Calu3 (cell line): ENCODE results near the gene ACTG2. TPM values are rescaled to one million over a fixed set of nuclear protein-coding genes. Genes with fewer than 3 reads are reported as not detected.
"Not testable (repeated sequence)": the region's sequence is repeated elsewhere in the genome, so short reads cannot be mapped to it uniquely, and the experiment has no call there.

Source experiments
- BruUV-seq: library from RNA; stranded (reverse); fragments of 400-500 nt; replicated peaks from 2 replicates; lab custom pipeline; 2021; lab: Mats Ljungman, UMichigan
- CTCF ChIA-PET: fragments of 300-600 bp; sonication (Branson Sonifier 250); formaldehyde crosslinking; loops from one replicate; lab custom pipeline; 2022; ENCODE audit warnings: antibody characterized with exemption; lab: Charles Lee
- DNase-seq: peaks from one replicate; pipeline ENCODE4 v3.0.0; 2022
- H3K27ac Mint-ChIP-seq: one replicate; pipeline ENCODE4 v1.8.0; 2022; ENCODE audit warnings: mixed read lengths; ENCODE audit not compliant: unreplicated experiment
- H3K27me3 Mint-ChIP-seq: one replicate; pipeline ENCODE4 v1.8.0; 2022; ENCODE audit warnings: mixed read lengths; ENCODE audit not compliant: unreplicated experiment
- H3K36me3 Mint-ChIP-seq: one replicate; pipeline ENCODE4 v1.8.0; 2022; ENCODE audit warnings: mild to moderate bottlenecking, moderate library complexity, mixed read lengths; ENCODE audit not compliant: insufficient read depth, unreplicated experiment
- H3K4me1 Mint-ChIP-seq: one replicate; pipeline ENCODE4 v1.8.0; 2022; ENCODE audit warnings: mild to moderate bottlenecking, low read depth, mixed read lengths; ENCODE audit not compliant: unreplicated experiment
- H3K4me3 Mint-ChIP-seq: one replicate; pipeline ENCODE4 v1.8.0; 2022; ENCODE audit warnings: mild to moderate bottlenecking, low read depth, moderate library complexity, mixed read lengths; ENCODE audit not compliant: unreplicated experiment
- H3K9me3 Mint-ChIP-seq: one replicate; pipeline ENCODE4 v1.8.0; 2022; ENCODE audit warnings: low read depth, mixed read lengths; ENCODE audit not compliant: unreplicated experiment
- CTCF ChIP-seq: fragments of 200-600 bp; IDR thresholded peaks from one replicate; pipeline ENCODE4 v1.8.0; 2022; ENCODE audit warnings: antibody characterized with exemption; ENCODE audit not compliant: unreplicated experiment
- intact Hi-C: fragments of 100-400 bp; cut with micrococcal nuclease; formaldehyde crosslinking; loops from one replicate; pipeline ENCODE4 v1.10.0; 2022; ENCODE audit not compliant: unreplicated experiment
- total RNA-seq: library from RNA; stranded (reverse); gene quantifications from 2 replicates; pipeline ENCODE4 v1.2.3, GENCODE V29; 2022

ACTG2 gene
- total RNA-seq, 1 experiment from 2014 or later: not detected

GRCh38 chr2:73939419-73939818 lies 46.6 kb downstream of the ACTG2 start:
- CTCF ChIA-PET: no interaction called here
- intact Hi-C loops: no loop called here
- no peak for TF ChIP-seq CTCF
- H3K9me3 Mint-ChIP-seq: no peaks in the 10 kb centered on the region
- no peaks in the 10 kb centered on the region for H3K27me3 Mint-ChIP-seq
- no peak overlapping the region for H3K4me3 Mint-ChIP-seq
- H3K4me1 Mint-ChIP-seq: peaks cover 26% of the 10 kb centered on the region
- BruUV-seq: no TSS peak
- peaks cover 34% of the 10 kb centered on the region for H3K36me3 Mint-ChIP-seq
- no peak for DNase-seq
- H3K27ac Mint-ChIP-seq: no peak overlapping the region

GRCh38 chr2:73940066-73940465 lies 47.3 kb downstream of the ACTG2 start:
- BruUV-seq, H3K27me3 Mint-ChIP-seq, H3K4me3 Mint-ChIP-seq, H3K9me3 Mint-ChIP-seq, DNase-seq, H3K27ac Mint-ChIP-seq, intact Hi-C loops: not testable (repeated sequence)
- Mint-ChIP-seq H3K36me3 (peaks cover 34% of the 10 kb centered on the region), H3K4me1 (peaks cover 31% of the 10 kb centered on the region)
- CTCF ChIA-PET: interaction anchor here (0.6 kb wide), 1 partner anchor 30 kb away, joined by 3 read pairs; no protein-coding TSS in a partner anchor

GRCh38 chr2:73942664-73943063 lies 49.9 kb downstream of the ACTG2 start:
- intact Hi-C loops: no loop called here
- no peak for TF ChIP-seq CTCF
- H3K4me3 Mint-ChIP-seq: no peak overlapping the region
- peaks cover 15% of the 10 kb centered on the region for H3K4me1 Mint-ChIP-seq
- no TSS peak for BruUV-seq
- H3K27me3 Mint-ChIP-seq: no peaks in the 10 kb centered on the region
- CTCF ChIA-PET: no interaction called here
- no peaks in the 10 kb centered on the region for H3K9me3 Mint-ChIP-seq
- H3K36me3 Mint-ChIP-seq: peaks cover 34% of the 10 kb centered on the region
- H3K27ac Mint-ChIP-seq: no peak overlapping the region
- no peak for DNase-seq

GRCh38 chr2:73944714-73945113 lies 51.9 kb downstream of the ACTG2 start:
- Mint-ChIP-seq H3K4me3 (no peak overlapping the region), H3K4me1 (peaks cover 9% of the 10 kb centered on the region), H3K9me3 (no peaks in the 10 kb centered on the region), H3K27ac (no peak overlapping the region), H3K36me3 (peaks cover 36% of the 10 kb centered on the region), H3K27me3 (no peaks in the 10 kb centered on the region)
- no peak for DNase-seq
- intact Hi-C loops: no loop called here
- no peak for TF ChIP-seq CTCF
- CTCF ChIA-PET: no interaction called here
- BruUV-seq: no TSS peak

- H3K27ac Mint-ChIP-seq: no peak overlapping the region
- H3K4me1 Mint-ChIP-seq: peaks cover 9% of the 10 kb centered on the region
- TF ChIP-seq CTCF: no peak
- intact Hi-C loops: no loop called here
- DNase-seq: no peak
- no peaks in the 10 kb centered on the region for H3K9me3 Mint-ChIP-seq
- no TSS peak for BruUV-seq
- no peaks in the 10 kb centered on the region for H3K27me3 Mint-ChIP-seq
- CTCF ChIA-PET: no interaction called here
- peaks cover 40% of the 10 kb centered on the region for H3K36me3 Mint-ChIP-seq
- no peak overlapping the region for H3K4me3 Mint-ChIP-seq
These were observed 53.4 kb downstream of the ACTG2 start for GRCh38 chr2:73946215-73946614.
